Measurements from ENCODE around the gene POU2F3. TPM values are rescaled to one million over a fixed set of nuclear protein-coding genes. Genes with fewer than 3 reads are reported as not detected.

Gene POU2F3
- total and polyA plus RNA-seq, 2 of the 8 experiments (the other 6 are each of a cell fraction or from before 2014, with no cell fraction given), result 1.0 to 2.1 TPM

DNA sequence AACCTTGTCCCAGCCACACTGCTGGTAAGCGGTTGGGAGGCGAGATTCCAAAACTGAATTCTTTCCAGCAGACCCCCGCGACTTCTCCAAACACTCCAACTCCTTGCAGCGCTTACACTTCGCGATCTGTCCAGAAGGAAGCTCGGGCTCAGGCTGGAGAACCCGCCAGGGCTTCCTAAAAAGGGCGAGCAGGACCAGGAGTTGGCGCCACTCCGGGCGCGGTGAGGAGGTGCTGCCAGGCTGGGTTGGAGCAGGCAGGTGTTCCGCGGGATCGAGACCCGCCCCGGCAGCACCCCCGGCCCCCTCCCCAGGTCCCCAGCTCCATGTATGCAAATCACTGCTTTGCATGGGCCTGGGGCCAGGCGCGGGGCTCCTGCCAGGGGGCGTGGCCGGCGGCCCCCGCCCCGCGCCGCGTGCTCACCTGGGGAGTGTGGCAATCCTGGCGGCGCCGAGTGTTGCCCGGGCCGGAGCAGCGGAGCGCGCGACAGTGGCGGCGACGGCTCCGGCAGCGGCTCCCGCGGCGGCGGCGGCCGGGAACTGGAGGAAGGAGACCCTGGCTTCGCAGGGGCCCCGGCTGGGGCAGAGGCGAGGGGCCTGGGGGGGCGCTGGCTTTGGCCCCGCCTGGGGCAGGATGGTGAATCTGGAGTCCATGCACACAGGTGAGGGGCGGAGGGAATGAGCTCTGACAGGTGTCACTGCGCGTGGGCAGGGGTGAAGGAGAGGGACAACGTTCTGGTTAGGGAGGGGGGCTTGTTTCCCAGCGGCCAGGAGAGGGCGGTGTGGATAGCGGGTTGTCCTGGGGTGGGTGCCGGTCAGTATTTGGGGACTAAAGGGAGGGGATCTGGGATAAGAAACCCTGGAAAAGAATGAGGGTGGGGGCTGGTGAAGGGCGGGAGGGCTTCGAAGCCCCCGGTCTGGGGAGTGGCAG lies at the start of gene POU2F3 (continued):
- TF ChIP-seq, protein P1, sequence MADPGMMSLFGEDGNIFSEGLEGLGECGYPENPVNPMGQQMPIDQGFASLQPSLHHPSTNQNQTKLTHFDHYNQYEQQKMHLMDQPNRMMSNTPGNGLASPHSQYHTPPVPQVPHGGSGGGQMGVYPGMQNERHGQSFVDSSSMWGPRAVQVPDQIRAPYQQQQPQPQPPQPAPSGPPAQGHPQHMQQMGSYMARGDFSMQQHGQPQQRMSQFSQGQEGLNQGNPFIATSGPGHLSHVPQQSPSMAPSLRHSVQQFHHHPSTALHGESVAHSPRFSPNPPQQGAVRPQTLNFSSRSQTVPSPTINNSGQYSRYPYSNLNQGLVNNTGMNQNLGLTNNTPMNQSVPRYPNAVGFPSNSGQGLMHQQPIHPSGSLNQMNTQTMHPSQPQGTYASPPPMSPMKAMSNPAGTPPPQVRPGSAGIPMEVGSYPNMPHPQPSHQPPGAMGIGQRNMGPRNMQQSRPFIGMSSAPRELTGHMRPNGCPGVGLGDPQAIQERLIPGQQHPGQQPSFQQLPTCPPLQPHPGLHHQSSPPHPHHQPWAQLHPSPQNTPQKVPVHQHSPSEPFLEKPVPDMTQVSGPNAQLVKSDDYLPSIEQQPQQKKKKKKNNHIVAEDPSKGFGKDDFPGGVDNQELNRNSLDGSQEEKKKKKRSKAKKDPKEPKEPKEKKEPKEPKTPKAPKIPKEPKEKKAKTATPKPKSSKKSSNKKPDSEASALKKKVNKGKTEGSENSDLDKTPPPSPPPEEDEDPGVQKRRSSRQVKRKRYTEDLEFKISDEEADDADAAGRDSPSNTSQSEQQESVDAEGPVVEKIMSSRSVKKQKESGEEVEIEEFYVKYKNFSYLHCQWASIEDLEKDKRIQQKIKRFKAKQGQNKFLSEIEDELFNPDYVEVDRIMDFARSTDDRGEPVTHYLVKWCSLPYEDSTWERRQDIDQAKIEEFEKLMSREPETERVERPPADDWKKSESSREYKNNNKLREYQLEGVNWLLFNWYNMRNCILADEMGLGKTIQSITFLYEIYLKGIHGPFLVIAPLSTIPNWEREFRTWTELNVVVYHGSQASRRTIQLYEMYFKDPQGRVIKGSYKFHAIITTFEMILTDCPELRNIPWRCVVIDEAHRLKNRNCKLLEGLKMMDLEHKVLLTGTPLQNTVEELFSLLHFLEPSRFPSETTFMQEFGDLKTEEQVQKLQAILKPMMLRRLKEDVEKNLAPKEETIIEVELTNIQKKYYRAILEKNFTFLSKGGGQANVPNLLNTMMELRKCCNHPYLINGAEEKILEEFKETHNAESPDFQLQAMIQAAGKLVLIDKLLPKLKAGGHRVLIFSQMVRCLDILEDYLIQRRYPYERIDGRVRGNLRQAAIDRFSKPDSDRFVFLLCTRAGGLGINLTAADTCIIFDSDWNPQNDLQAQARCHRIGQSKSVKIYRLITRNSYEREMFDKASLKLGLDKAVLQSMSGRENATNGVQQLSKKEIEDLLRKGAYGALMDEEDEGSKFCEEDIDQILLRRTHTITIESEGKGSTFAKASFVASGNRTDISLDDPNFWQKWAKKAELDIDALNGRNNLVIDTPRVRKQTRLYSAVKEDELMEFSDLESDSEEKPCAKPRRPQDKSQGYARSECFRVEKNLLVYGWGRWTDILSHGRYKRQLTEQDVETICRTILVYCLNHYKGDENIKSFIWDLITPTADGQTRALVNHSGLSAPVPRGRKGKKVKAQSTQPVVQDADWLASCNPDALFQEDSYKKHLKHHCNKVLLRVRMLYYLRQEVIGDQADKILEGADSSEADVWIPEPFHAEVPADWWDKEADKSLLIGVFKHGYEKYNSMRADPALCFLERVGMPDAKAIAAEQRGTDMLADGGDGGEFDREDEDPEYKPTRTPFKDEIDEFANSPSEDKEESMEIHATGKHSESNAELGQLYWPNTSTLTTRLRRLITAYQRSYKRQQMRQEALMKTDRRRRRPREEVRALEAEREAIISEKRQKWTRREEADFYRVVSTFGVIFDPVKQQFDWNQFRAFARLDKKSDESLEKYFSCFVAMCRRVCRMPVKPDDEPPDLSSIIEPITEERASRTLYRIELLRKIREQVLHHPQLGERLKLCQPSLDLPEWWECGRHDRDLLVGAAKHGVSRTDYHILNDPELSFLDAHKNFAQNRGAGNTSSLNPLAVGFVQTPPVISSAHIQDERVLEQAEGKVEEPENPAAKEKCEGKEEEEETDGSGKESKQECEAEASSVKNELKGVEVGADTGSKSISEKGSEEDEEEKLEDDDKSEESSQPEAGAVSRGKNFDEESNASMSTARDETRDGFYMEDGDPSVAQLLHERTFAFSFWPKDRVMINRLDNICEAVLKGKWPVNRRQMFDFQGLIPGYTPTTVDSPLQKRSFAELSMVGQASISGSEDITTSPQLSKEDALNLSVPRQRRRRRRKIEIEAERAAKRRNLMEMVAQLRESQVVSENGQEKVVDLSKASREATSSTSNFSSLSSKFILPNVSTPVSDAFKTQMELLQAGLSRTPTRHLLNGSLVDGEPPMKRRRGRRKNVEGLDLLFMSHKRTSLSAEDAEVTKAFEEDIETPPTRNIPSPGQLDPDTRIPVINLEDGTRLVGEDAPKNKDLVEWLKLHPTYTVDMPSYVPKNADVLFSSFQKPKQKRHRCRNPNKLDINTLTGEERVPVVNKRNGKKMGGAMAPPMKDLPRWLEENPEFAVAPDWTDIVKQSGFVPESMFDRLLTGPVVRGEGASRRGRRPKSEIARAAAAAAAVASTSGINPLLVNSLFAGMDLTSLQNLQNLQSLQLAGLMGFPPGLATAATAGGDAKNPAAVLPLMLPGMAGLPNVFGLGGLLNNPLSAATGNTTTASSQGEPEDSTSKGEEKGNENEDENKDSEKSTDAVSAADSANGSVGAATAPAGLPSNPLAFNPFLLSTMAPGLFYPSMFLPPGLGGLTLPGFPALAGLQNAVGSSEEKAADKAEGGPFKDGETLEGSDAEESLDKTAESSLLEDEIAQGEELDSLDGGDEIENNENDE (IDR thresholded peaks at IDR 0.05; ENCODE audit: insufficient replicate concordance, low read length), result no peak
- TF ChIP-seq HDAC2 (IDR thresholded peaks at IDR 0.05; ENCODE audit: borderline replicate concordance in 1 of 2, low read depth in 2 of 2, low read length in 2 of 2) (no peak), EZH2 (IDR thresholded peaks at IDR 0.05; ENCODE audit: low read depth, low read length, severe bottlenecking) (peak; percentile 47), SUZ12 (IDR thresholded peaks at IDR 0.05; ENCODE audit: low read length) (0 out of 2 replicates have a peak, but pooled peaks have one; percentile 37), SRF (IDR thresholded peaks at IDR 0.05; ENCODE audit: low read depth, low read length) (no peak), TBP (IDR thresholded peaks at IDR 0.05; ENCODE audit: low read depth, low read length) (no peak), RBBP5 (IDR thresholded peaks at IDR 0.05; ENCODE audit: borderline replicate concordance, low read depth, low read length) (no peak)
